ENCODE measurements around the gene NKRF. TPM values are rescaled to one million over a fixed set of nuclear protein-coding genes. Genes with fewer than 3 reads are reported as not detected.

The NKRF gene
- polyA plus RNA-seq, 3 donors, result 1.3 to 4.7 (median 2.4) TPM

DNA sequence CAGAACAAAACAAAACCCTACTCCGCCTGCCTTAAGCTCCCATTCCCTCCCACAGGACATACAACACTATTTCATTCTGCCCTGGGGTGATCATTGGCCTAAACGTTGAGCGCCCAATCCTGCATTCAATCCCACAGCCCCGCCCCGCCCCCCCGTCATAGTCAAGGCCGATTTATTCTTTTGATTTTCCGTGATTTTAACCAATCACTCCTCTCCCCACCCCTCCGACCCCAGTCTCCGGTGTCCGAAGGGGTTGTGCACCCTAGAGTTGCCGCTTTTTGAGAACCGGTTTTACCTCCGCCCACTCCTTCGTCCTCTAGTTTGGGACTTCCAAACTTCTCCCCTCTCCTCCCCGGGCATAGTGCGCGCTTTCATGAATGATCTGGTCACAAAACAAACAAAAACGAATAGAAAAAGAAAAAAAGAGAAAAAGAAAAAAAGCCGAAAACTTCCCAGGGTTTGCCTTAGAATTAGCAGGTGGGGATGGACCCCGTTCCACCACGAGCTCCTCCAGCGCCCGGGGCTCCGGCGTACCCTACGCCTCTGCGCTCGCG lies 32.3 kb downstream of the NKRF start:
- intact Hi-C loops (cut with micrococcal nuclease), result no loop called here
- peak overlapping the region; percentile 69 for H3K4me2 ChIP-seq (replicated peaks; ENCODE audit: extremely low read depth, low read length, poor library complexity, severe bottlenecking)

DNA sequence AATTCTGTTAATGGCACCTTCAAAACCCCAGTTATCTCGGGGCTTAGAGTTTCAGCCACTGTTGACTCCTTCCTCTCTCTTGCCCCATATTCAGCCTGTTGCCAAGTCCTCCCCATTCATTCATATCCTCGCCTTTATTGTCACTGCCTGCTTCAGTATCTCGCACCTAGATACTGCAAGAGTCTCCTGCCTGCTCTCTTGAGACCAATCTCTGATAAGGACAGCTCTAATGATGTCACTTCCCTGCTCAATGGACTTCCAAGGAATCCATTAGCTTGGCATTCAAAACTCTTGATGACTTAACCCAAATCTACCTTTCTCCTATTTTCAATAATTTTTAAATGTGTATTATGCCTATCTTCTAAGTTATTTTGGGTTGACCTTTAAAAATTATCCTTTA lies 33.0 kb downstream of the NKRF start:
- peak overlapping the region; percentile 70 for H2AFZ ChIP-seq (ENCODE audit: insufficient read depth, low read depth, low read length, poor library complexity, severe bottlenecking)
- H3K9ac ChIP-seq (ENCODE audit: insufficient read depth, low read length, poor library complexity, severe bottlenecking), result no peak overlapping the region
- peaks cover 8 to 9% of the 10 kb centered on the region in 2 donors for H3K36me3 Mint-ChIP-seq
- no peaks in the 10 kb centered on the region for H3K9me3 ChIP-seq (replicated peaks in 1 of 2; ENCODE audit: control insufficient read depth in 1 of 2, insufficient read depth in 1 of 2, low read length in 2 of 2)
- H3K27ac Mint-ChIP-seq, result peak overlapping the region in 1 of 7 donors; percentile 91
- intact Hi-C loops (cut with micrococcal nuclease), result no loop called here
- TF ChIP-seq, protein P1, sequence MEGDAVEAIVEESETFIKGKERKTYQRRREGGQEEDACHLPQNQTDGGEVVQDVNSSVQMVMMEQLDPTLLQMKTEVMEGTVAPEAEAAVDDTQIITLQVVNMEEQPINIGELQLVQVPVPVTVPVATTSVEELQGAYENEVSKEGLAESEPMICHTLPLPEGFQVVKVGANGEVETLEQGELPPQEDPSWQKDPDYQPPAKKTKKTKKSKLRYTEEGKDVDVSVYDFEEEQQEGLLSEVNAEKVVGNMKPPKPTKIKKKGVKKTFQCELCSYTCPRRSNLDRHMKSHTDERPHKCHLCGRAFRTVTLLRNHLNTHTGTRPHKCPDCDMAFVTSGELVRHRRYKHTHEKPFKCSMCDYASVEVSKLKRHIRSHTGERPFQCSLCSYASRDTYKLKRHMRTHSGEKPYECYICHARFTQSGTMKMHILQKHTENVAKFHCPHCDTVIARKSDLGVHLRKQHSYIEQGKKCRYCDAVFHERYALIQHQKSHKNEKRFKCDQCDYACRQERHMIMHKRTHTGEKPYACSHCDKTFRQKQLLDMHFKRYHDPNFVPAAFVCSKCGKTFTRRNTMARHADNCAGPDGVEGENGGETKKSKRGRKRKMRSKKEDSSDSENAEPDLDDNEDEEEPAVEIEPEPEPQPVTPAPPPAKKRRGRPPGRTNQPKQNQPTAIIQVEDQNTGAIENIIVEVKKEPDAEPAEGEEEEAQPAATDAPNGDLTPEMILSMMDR (IDR thresholded peaks at IDR 0.05), result no peak
- peak overlapping the region; percentile 69 for H3K4me2 ChIP-seq (replicated peaks; ENCODE audit: extremely low read depth, low read length, poor library complexity, severe bottlenecking)
- no peaks in the 10 kb centered on the region for H3K27me3 ChIP-seq (ENCODE audit: control insufficient read depth in 2 of 2, insufficient read depth in 2 of 2, low read length in 2 of 2)
- H3K4me3 Mint-ChIP-seq, result peak overlapping the region; percentile 89 to 97
- H3K4me1 Mint-ChIP-seq, result peaks cover 17% of the 10 kb centered on the region
- DNase-seq, result no peak
- 80% methylated on average over 3 of the region's 3 CpGs for WGBS (ENCODE audit: insufficient coverage)
- no peak overlapping the region for H3K27ac ChIP-seq (ENCODE audit: low read depth in 1 of 2, low read length in 2 of 2)
- H4K20me1 ChIP-seq (ENCODE audit: insufficient read depth, low read length), result peaks cover 12% of the 10 kb centered on the region
- peak overlapping the region in 2 of 3 experiments; percentile 77 to 78 for H3K4me3 ChIP-seq (replicated peaks in 1 of 3; ENCODE audit: low read depth in 2 of 3, low read length in 3 of 3)
- peaks cover 18% of the 10 kb centered on the region for H3K79me2 ChIP-seq (ENCODE audit: insufficient read depth, low read length)
- H3K4me1 ChIP-seq (ENCODE audit: control insufficient read depth in 1 of 2, insufficient read depth in 2 of 2, low read length in 2 of 2), result peaks cover 14 to 17% of the 10 kb centered on the region in 2 donors
- H3K36me3 ChIP-seq (replicated peaks in 1 of 2; ENCODE audit: control insufficient read depth in 1 of 2, insufficient read depth in 2 of 2, low read length in 2 of 2), result peaks cover 0 to 6% of the 10 kb centered on the region in 2 donors
- peaks cover 0 to 6% (median 0%) of the 10 kb centered on the region in 7 donors for H3K9me3 Mint-ChIP-seq
- H3K27me3 Mint-ChIP-seq (ENCODE audit: low read depth in 3 of 3), result peaks cover 0 to 18% (median 1%) of the 10 kb centered on the region in 3 donors

More for the DNA sequence above, 32.3 kb downstream of the NKRF start:
- H3K27ac Mint-ChIP-seq, result peak overlapping the region; percentile 90 to 96 (median 93)
- H3K4me1 Mint-ChIP-seq, result peaks cover 17% of the 10 kb centered on the region
- peak; percentile 2 to 12 (median 7) for DNase-seq
- Histone ChIP-seq H3K27ac (ENCODE audit: low read depth in 1 of 2, low read length in 2 of 2) (peak overlapping the region; percentile 77 to 79), H3K9me3 (replicated peaks in 1 of 2; ENCODE audit: control insufficient read depth in 1 of 2, insufficient read depth in 1 of 2, low read length in 2 of 2) (no peaks in the 10 kb centered on the region), H3K4me1 (ENCODE audit: control insufficient read depth in 1 of 2, insufficient read depth in 2 of 2, low read length in 2 of 2) (peaks cover 14 to 17% of the 10 kb centered on the region in 2 donors), H2AFZ (ENCODE audit: insufficient read depth, low read depth, low read length, poor library complexity, severe bottlenecking) (peak overlapping the region; percentile 70), H3K36me3 (replicated peaks in 1 of 2; ENCODE audit: control insufficient read depth in 1 of 2, insufficient read depth in 2 of 2, low read length in 2 of 2) (peaks cover 0 to 6% of the 10 kb centered on the region in 2 donors), H3K27me3 (ENCODE audit: control insufficient read depth in 2 of 2, insufficient read depth in 2 of 2, low read length in 2 of 2) (no peaks in the 10 kb centered on the region), H3K79me2 (ENCODE audit: insufficient read depth, low read length) (peaks cover 18% of the 10 kb centered on the region), H3K4me3 (replicated peaks in 1 of 3; ENCODE audit: low read depth in 2 of 3, low read length in 3 of 3) (peak overlapping the region; percentile 65 to 78 (median 77)), H4K20me1 (ENCODE audit: insufficient read depth, low read length) (peaks cover 12% of the 10 kb centered on the region), H3K9ac (ENCODE audit: insufficient read depth, low read length, poor library complexity, severe bottlenecking) (peak overlapping the region; percentile 81)
- H3K27me3 Mint-ChIP-seq (ENCODE audit: low read depth in 3 of 3), result peaks cover 0 to 18% (median 1%) of the 10 kb centered on the region in 3 donors
- H3K36me3 Mint-ChIP-seq, result peaks cover 8 to 10% of the 10 kb centered on the region in 2 donors
- peak overlapping the region; percentile 89 to 97 for H3K4me3 Mint-ChIP-seq
- TF ChIP-seq, protein P1 (IDR thresholded peaks at IDR 0.05), result no peak
- peaks cover 0 to 6% (median 0%) of the 10 kb centered on the region in 7 donors for H3K9me3 Mint-ChIP-seq
- 0% methylated on average over 5 of the region's 30 CpGs for WGBS (ENCODE audit: insufficient coverage)

Measured in CD14-positive monocyte (primary cell).